ENCODE results near the gene SLCO2B1. TPM values are rescaled to one million over a fixed set of nuclear protein-coding genes. Genes with fewer than 3 reads are reported as not detected.

SLCO2B1 gene
- total RNA-seq, 3 donors from 2014 or later (not counting 1 experiment from before 2014, with no cell fraction given), result not detected

GRCh38 chr11:75132080-75132479, 18.8 kb upstream of the SLCO2B1 start:
- no peaks in the 10 kb centered on the region for H3K27me3 ChIP-seq (ENCODE audit: control insufficient read depth, insufficient read depth, low read length)
- Mint-ChIP-seq H3K4me1 (no peaks in the 10 kb centered on the region), H3K9me3 (no peaks in the 10 kb centered on the region), H3K4me3 (no peak overlapping the region), H3K36me3 (no peaks in the 10 kb centered on the region), H3K27me3 (ENCODE audit: low read depth in 2 of 2) (peaks cover 33 to 42% of the 10 kb centered on the region in 2 donors), H3K27ac (no peak overlapping the region)
- no peak for DNase-seq
- no peak overlapping the region for H3K27ac ChIP-seq (ENCODE audit: low read length)
- no peaks in the 10 kb centered on the region for H3K9me3 ChIP-seq (ENCODE audit: control insufficient read depth, insufficient read depth, low read length)
- 88% methylated on average over 3 of the region's 3 CpGs for WGBS (ENCODE audit: insufficient coverage)
- no peaks in the 10 kb centered on the region for H3K36me3 ChIP-seq (ENCODE audit: control insufficient read depth, insufficient read depth, low read length)
- intact Hi-C loops (cut with micrococcal nuclease), result no loop called here
- no peak overlapping the region for H3K4me3 ChIP-seq (ENCODE audit: low read length)
- no peaks in the 10 kb centered on the region for H3K4me1 ChIP-seq (ENCODE audit: control insufficient read depth, insufficient read depth, low read length)
- ATAC-seq, result no peak
- no peak for TF ChIP-seq CTCF (IDR thresholded peaks at IDR 0.05)

- Histone ChIP-seq H3K27ac (ENCODE audit: low read length) (no peak overlapping the region), H3K36me3 (ENCODE audit: control insufficient read depth, insufficient read depth, low read length) (no peaks in the 10 kb centered on the region), H3K4me3 (ENCODE audit: low read length) (no peak overlapping the region), H3K9me3 (ENCODE audit: control insufficient read depth, insufficient read depth, low read length) (no peaks in the 10 kb centered on the region), H3K4me1 (ENCODE audit: control insufficient read depth, insufficient read depth, low read length) (no peaks in the 10 kb centered on the region), H3K27me3 (ENCODE audit: control insufficient read depth, insufficient read depth, low read length) (no peaks in the 10 kb centered on the region)
- Mint-ChIP-seq H3K4me3 (no peak overlapping the region), H3K4me1 (no peaks in the 10 kb centered on the region), H3K27me3 (ENCODE audit: low read depth in 2 of 2) (peaks cover 27 to 45% of the 10 kb centered on the region in 2 donors), H3K36me3 (no peaks in the 10 kb centered on the region), H3K9me3 (no peaks in the 10 kb centered on the region), H3K27ac (no peak overlapping the region)
- no peak for TF ChIP-seq CTCF (IDR thresholded peaks at IDR 0.05)
- ATAC-seq (no peak), DNase-seq (no peak)
- 61% methylated on average over 6 of the region's 6 CpGs for WGBS (ENCODE audit: insufficient coverage)
- intact Hi-C loops (cut with micrococcal nuclease), result no loop called here
Measured at GRCh38 chr11:75133976-75134375, 16.9 kb upstream of the SLCO2B1 start.

GRCh38 chr11:75135021-75135650, 15.8 kb upstream of the SLCO2B1 start:
- 63% methylated on average over 5 of the region's 5 CpGs for WGBS (ENCODE audit: insufficient coverage)
- ATAC-seq (no peak), DNase-seq (no peak)
- TF ChIP-seq CTCF (IDR thresholded peaks at IDR 0.05), result no peak
- no peak overlapping the region for H3K27ac Mint-ChIP-seq
- no peaks in the 10 kb centered on the region for H3K36me3 Mint-ChIP-seq
- no peaks in the 10 kb centered on the region for H3K9me3 ChIP-seq (ENCODE audit: control insufficient read depth, insufficient read depth, low read length)
- no peaks in the 10 kb centered on the region for H3K4me1 ChIP-seq (ENCODE audit: control insufficient read depth, insufficient read depth, low read length)
- no peak overlapping the region for H3K4me3 Mint-ChIP-seq
- peaks cover 30 to 50% of the 10 kb centered on the region in 2 donors for H3K27me3 Mint-ChIP-seq (ENCODE audit: low read depth in 2 of 2)
- H3K36me3 ChIP-seq (ENCODE audit: control insufficient read depth, insufficient read depth, low read length), result no peaks in the 10 kb centered on the region
- no peak overlapping the region for H3K27ac ChIP-seq (ENCODE audit: low read length)
- H3K4me3 ChIP-seq (ENCODE audit: low read length), result no peak overlapping the region
- no peaks in the 10 kb centered on the region for H3K4me1 Mint-ChIP-seq
- intact Hi-C loops (cut with micrococcal nuclease), result no loop called here
- H3K27me3 ChIP-seq (ENCODE audit: control insufficient read depth, insufficient read depth, low read length), result no peaks in the 10 kb centered on the region
- no peaks in the 10 kb centered on the region for H3K9me3 Mint-ChIP-seq

GRCh38 chr11:75135651-75136050, 15.3 kb upstream of the SLCO2B1 start:
- H3K9me3 ChIP-seq (ENCODE audit: control insufficient read depth, insufficient read depth, low read length), result no peaks in the 10 kb centered on the region
- ATAC-seq (no peak), DNase-seq (no peak)
- WGBS (ENCODE audit: insufficient coverage), result no CpG with 5 or more reads among the region's 1 CpG
- H3K27ac Mint-ChIP-seq, result no peak overlapping the region
- TF ChIP-seq CTCF (IDR thresholded peaks at IDR 0.05), result no peak
- H3K4me1 Mint-ChIP-seq, result peaks cover 0 to 5% of the 10 kb centered on the region in 2 donors
- H3K4me1 ChIP-seq (ENCODE audit: control insufficient read depth, insufficient read depth, low read length), result peaks cover 5% of the 10 kb centered on the region
- no peaks in the 10 kb centered on the region for H3K27me3 ChIP-seq (ENCODE audit: control insufficient read depth, insufficient read depth, low read length)
- no peaks in the 10 kb centered on the region for H3K36me3 Mint-ChIP-seq
- H3K4me3 Mint-ChIP-seq, result no peak overlapping the region
- H3K27me3 Mint-ChIP-seq (ENCODE audit: low read depth in 2 of 2), result peaks cover 30 to 48% of the 10 kb centered on the region in 2 donors
- H3K9me3 Mint-ChIP-seq, result no peaks in the 10 kb centered on the region
- H3K4me3 ChIP-seq (ENCODE audit: low read length), result no peak overlapping the region
- no peaks in the 10 kb centered on the region for H3K36me3 ChIP-seq (ENCODE audit: control insufficient read depth, insufficient read depth, low read length)
- no peak overlapping the region for H3K27ac ChIP-seq (ENCODE audit: low read length)
- intact Hi-C loops (cut with micrococcal nuclease), result no loop called here

All from natural killer cell (primary cell).